Omental fat pad (tissue), 4 donors: ENCODE data around the gene AMY2B. TPM values are rescaled to one million over a fixed set of nuclear protein-coding genes. Genes with fewer than 3 reads are reported as not detected.
A peak's percentile ranks its signal among the peaks of the same experiment; 100 is the strongest.
"Not testable (repeated sequence)": the region's sequence is repeated elsewhere in the genome, so short reads cannot be mapped to it uniquely, and the experiment has no call there.

Experiments used
- ATAC-seq: fragments of 150-250 bp; one replicate; pipeline ENCODE4 v1.9.1; 2016; ENCODE audit warnings: mild to moderate bottlenecking, moderate library complexity; ENCODE audit not compliant: low FRiP score
- DNase-seq: peaks from one replicate; pipeline ENCODE4 v3.0.0-alpha.2; 2019; ENCODE audit warnings: low spot score
- total RNA-seq, 4 donors: library from RNA; depleted of rRNA; stranded (reverse); fragments of >200 nt; gene quantifications; one replicate each; pipeline ENCODE4 v1.1.0, GENCODE V29; 2016
- TF ChIP-seq, protein P1 (sequence below), 3 donors: fragments of 450-650 bp; IDR thresholded peaks; one replicate each; pipeline ENCODE4 v1.5.1; 2016 to 2017; ENCODE audit warnings: antibody characterized with exemption in 3 of 3, mild to moderate bottlenecking in 3 of 3, moderate library complexity in 2 of 3

Gene AMY2B
- total RNA-seq, 4 donors from 2014 or later, result 18.8 to 51.1 (median 26.7) TPM

DNA sequence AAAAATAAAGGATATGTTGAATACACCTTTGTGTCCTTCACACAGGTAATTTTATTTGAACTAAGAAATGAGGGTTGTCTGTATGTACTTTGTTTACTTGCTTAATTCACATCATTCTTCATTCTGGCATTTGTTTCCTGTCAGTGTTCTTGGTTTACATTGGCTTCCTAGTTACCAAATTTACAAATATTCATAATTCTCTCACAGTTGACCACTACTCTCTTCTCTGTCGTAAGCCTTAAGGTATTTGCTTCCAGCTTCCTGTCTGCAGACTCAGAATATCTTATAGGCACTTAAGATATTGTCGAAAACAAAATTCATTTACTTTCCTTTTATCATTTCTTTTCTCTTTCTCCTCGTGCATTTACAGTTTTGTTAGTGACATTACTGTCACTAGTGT lies 30.0 kb upstream of the AMY2B start:
- ATAC-seq, result no peak
- DNase-seq, result no peak
- TF ChIP-seq, protein P1, sequence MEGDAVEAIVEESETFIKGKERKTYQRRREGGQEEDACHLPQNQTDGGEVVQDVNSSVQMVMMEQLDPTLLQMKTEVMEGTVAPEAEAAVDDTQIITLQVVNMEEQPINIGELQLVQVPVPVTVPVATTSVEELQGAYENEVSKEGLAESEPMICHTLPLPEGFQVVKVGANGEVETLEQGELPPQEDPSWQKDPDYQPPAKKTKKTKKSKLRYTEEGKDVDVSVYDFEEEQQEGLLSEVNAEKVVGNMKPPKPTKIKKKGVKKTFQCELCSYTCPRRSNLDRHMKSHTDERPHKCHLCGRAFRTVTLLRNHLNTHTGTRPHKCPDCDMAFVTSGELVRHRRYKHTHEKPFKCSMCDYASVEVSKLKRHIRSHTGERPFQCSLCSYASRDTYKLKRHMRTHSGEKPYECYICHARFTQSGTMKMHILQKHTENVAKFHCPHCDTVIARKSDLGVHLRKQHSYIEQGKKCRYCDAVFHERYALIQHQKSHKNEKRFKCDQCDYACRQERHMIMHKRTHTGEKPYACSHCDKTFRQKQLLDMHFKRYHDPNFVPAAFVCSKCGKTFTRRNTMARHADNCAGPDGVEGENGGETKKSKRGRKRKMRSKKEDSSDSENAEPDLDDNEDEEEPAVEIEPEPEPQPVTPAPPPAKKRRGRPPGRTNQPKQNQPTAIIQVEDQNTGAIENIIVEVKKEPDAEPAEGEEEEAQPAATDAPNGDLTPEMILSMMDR (IDR thresholded peaks at IDR 0.05), result no peak

DNA sequence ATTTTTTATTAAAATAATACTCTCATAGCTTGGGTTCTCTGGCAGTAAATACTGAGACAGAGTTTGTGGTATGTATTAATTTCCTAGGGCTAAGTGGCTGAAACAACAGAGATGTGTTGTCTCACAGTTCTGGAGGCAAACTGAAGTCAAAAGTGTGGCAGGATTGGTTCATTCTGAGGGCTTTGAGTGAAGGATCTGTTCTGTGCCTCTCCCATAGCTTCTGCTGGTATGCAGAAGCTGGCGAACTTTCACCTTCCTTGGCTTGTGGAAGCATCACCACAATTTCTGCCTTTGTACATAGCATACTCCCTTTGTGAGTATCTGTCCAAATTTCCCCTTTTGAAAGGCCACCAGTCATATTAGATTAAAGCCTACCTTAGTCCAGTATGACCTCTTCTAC lies 24.9 kb upstream of the AMY2B start:
- no peak for ATAC-seq
- TF ChIP-seq, protein P1 (IDR thresholded peaks at IDR 0.05), result no peak
- no peak for DNase-seq

DNA sequence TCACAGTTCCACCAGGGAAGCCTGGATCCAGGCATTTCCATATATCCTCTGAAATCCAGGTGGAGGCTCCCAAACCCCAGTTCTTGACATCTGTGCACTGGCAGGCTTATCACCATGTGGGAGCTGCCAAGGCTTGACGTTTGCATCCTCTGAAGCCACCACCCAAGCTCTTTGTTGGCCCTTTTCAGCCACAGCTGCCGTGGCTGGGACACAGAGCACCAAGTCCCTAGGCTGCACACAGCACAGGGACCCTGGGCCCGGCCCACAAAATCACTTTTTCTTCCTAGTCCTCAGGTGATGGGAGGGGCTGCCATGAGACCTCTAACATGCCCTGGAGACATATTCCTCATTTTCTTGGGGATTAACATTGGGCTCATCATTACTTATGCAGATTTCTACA lies 23.5 kb upstream of the AMY2B start:
- ATAC-seq (no peak), DNase-seq (no peak)
- TF ChIP-seq, protein P1 (IDR thresholded peaks at IDR 0.05), result no peak

DNA sequence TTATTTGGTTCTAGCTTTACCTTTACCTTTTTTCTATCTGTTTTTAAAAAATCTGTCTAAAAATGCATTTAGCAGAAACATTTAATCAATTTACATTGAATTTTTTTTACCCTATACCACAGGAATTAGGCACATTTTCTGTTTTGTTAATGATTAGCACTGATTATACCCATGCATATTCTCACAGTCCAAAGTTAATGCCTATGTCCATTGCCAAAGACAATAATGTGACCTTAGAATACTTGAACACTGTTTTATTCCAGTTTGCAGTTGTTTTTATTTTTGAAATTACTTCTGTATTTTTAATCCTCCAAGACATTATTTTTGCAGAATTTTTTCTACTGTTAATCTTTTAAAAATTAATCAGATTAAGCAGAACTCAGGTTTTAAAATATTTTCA lies 11.0 kb upstream of the AMY2B start:
- TF ChIP-seq, protein P1 (IDR thresholded peaks at IDR 0.05), result no peak
- no peak for ATAC-seq
- DNase-seq, result no peak

DNA sequence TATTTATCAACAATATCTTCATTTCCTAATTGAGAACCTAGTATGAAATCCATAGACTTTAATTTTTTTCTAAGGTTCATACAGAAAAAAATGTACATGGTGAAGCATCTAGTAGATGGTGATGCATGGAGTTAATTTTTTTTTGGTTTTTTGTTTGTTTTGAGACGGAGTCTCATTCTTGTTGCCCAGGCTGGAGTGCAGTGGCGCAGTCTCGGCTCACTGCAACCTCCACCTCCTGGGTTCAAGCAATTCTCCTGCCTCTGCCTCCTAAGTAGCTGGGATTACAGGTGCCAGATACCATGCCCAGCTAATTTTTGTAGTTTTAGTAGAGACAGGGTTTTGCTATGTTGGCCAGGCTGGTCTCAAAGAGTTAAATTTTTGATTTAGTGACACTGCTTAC lies 10.3 kb upstream of the AMY2B start:
- not testable (repeated sequence) for DNase-seq, ATAC-seq

DNA sequence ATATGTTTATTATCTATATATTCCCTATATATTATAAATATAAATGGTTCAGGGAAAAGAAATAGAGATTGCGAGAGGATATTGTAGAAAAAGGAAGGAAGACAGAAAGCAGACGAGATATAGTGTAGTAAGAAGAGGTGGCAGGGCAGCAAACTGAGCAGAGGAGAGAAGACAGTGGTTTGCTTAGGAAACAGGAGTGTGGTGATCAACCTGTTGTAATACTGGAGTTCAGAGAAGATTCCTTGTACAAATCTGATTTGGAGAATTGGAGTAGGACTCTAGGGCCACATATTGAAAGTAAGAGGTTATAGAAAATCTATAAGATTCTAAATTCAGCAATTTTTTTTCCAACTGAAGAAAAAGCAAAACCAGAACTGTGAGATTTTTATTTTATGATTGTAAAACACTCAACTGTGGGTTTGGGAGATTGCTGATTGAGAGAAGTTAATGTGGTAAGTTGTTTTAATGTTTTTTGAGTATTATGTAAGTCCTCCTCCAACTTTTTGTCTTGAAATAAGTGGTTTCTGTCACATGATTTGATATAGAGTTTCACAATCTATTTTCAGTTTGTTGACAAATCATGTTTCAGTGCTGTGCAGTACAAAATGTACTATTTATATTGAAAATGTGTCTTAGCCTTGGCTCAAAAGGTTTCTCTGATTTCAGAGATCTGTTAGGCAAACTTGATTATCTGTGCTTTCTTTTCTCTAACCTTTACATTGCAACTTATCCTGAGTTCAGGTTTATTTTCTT lies 9.6 kb upstream of the AMY2B start:
- ATAC-seq (peak; percentile 68), DNase-seq (no peak)
- TF ChIP-seq, protein P1 (IDR thresholded peaks at IDR 0.05), result no peak

DNA sequence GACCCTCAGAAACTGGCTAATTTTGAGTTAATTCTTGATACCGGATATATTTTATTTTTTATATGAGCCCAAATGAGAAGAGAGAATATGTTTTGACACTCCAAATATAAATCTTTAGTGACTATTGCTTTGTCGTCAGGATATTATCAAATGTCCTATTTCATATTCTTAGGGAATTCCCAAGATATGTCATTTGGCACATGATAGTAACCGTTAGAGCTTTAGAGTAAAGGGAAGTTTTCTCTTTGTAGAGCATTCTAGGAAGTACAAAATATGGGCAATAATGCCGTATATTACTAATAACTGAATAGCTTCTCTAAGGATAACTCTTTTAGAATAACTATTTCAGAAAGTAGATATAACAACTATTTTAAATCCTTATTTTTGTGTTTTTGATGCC lies 8.3 kb upstream of the AMY2B start:
- DNase-seq (no peak), ATAC-seq (no peak)
- TF ChIP-seq, protein P1 (IDR thresholded peaks at IDR 0.05), result no peak
